Ectodermal cell (in vitro differentiated cells): Measurements from ENCODE around the gene AURKA.
"Not testable (repeated sequence)": the region's sequence is repeated elsewhere in the genome, so short reads cannot be mapped to it uniquely, and the experiment has no call there.

Experiments used
- H3K27ac ChIP-seq: 2 replicates; pipeline ENCODE4 v1.7.0; 2013; ENCODE audit warnings: mild to moderate bottlenecking, low read depth, low read length; ENCODE audit not compliant: insufficient read depth, poor library complexity, severe bottlenecking
- H3K27me3 ChIP-seq: 2 replicates; pipeline ENCODE4 v1.7.0; 2013; ENCODE audit warnings: mild to moderate bottlenecking, low read length; ENCODE audit not compliant: insufficient read depth, control insufficient read depth, poor library complexity, severe bottlenecking
- H3K36me3 ChIP-seq: one replicate; pipeline ENCODE4 v1.7.0; 2013; ENCODE audit warnings: low read length; ENCODE audit not compliant: control insufficient read depth, insufficient read depth
- H3K4me1 ChIP-seq: one replicate; pipeline ENCODE4 v1.7.0; 2013; ENCODE audit warnings: low read length; ENCODE audit not compliant: control insufficient read depth, insufficient read depth
- H3K4me3 ChIP-seq: 2 replicates; pipeline ENCODE4 v1.7.0; 2013; ENCODE audit warnings: low read depth, low read length, control low read depth; ENCODE audit not compliant: insufficient read depth
- H3K9me3 ChIP-seq: 2 replicates; pipeline ENCODE4 v1.7.0; 2013; ENCODE audit warnings: mild to moderate bottlenecking, low read length, moderate library complexity; ENCODE audit not compliant: control insufficient read depth
- WGBS, 2 experiments: methylation state at CpG; one replicate each; pipeline ENCODE4 v1.1.7; 2013; ENCODE audit warnings: missing lambda C conversion rate in 2 of 2; 5-methylcytosine and 5-hydroxymethylcytosine counted together

AURKA gene

GRCh38 chr20:56392881-56393482 lies 967 bp upstream of the AURKA start:
- Histone ChIP-seq H3K4me1 (peaks cover 15% of the 10 kb centered on the region), H3K27me3 (no peaks in the 10 kb centered on the region), H3K27ac (peak overlapping the region; percentile 72), H3K36me3 (peaks cover 47% of the 10 kb centered on the region), H3K4me3 (peak overlapping the region; percentile 97), H3K9me3 (no peaks in the 10 kb centered on the region)
- WGBS, 2 experiments, result 7 to 8% methylated on average over 14 to 16 of the region's 18 CpGs

- Histone ChIP-seq H3K4me1 (peaks cover 15% of the 10 kb centered on the region), H3K27me3 (no peaks in the 10 kb centered on the region), H3K36me3 (peaks cover 38% of the 10 kb centered on the region), H3K27ac (peak overlapping the region; percentile 72), H3K9me3 (no peaks in the 10 kb centered on the region), H3K4me3 (peak overlapping the region; percentile 97)
- WGBS, 2 experiments, result 0% methylated on average over 29 of the region's 29 CpGs
Measured at GRCh38 chr20:56391596-56392131, 351 bp downstream of the AURKA start.

- 29% methylated on average over 10 of the region's 10 CpGs for WGBS, 2 experiments
- Histone ChIP-seq H3K27me3 (no peaks in the 10 kb centered on the region), H3K4me1 (peaks cover 15% of the 10 kb centered on the region), H3K4me3 (peak overlapping the region; percentile 97), H3K27ac (no peak overlapping the region), H3K9me3 (no peaks in the 10 kb centered on the region), H3K36me3 (peaks cover 36% of the 10 kb centered on the region)
Measured at GRCh38 chr20:56391037-56391436, 978 bp downstream of the AURKA start.

- not testable (repeated sequence) for H3K27ac ChIP-seq, H3K27me3 ChIP-seq, H3K4me3 ChIP-seq, H3K9me3 ChIP-seq
- H3K36me3 ChIP-seq, result peaks cover 36% of the 10 kb centered on the region
- H3K4me1 ChIP-seq, result peaks cover 15% of the 10 kb centered on the region
- 94 to 96% methylated on average over 9 of the region's 9 CpGs for WGBS, 2 experiments
Measured at GRCh38 chr20:56390396-56390795, 1.6 kb downstream of the AURKA start.

GRCh38 chr20:56389807-56390206 lies 2.2 kb downstream of the AURKA start:
- H3K27ac ChIP-seq, result no peak overlapping the region
- no peaks in the 10 kb centered on the region for H3K27me3 ChIP-seq
- WGBS, 2 experiments, result 92 to 95% methylated on average over 4 of the region's 4 CpGs
- no peak overlapping the region for H3K4me3 ChIP-seq
- peaks cover 15% of the 10 kb centered on the region for H3K4me1 ChIP-seq
- peaks cover 37% of the 10 kb centered on the region for H3K36me3 ChIP-seq
- no peaks in the 10 kb centered on the region for H3K9me3 ChIP-seq

GRCh38 chr20:56388882-56389281 lies 3.1 kb downstream of the AURKA start:
- WGBS, 2 experiments, result 83% methylated on average over 4 of the region's 4 CpGs
- H3K4me3 ChIP-seq, result no peak overlapping the region
- no peak overlapping the region for H3K27ac ChIP-seq
- no peaks in the 10 kb centered on the region for H3K27me3 ChIP-seq
- H3K4me1 ChIP-seq, result peaks cover 13% of the 10 kb centered on the region
- no peaks in the 10 kb centered on the region for H3K9me3 ChIP-seq
- H3K36me3 ChIP-seq, result peaks cover 43% of the 10 kb centered on the region

GRCh38 chr20:56386219-56386618 lies 5.8 kb downstream of the AURKA start:
- peaks cover 8% of the 10 kb centered on the region for H3K4me1 ChIP-seq
- H3K36me3 ChIP-seq, result peaks cover 58% of the 10 kb centered on the region
- 96% methylated on average over 6 of the region's 6 CpGs for WGBS, 2 experiments
- H3K27ac ChIP-seq, result no peak overlapping the region
- H3K9me3 ChIP-seq, result no peaks in the 10 kb centered on the region
- no peaks in the 10 kb centered on the region for H3K27me3 ChIP-seq
- H3K4me3 ChIP-seq, result no peak overlapping the region

- Histone ChIP-seq H3K36me3 (peaks cover 67% of the 10 kb centered on the region), H3K27ac (no peak overlapping the region)
- 90 to 92% methylated on average over 4 of the region's 4 CpGs for WGBS, 2 experiments
Measured at GRCh38 chr20:56385130-56385529, 6.9 kb downstream of the AURKA start.

GRCh38 chr20:56383334-56383733 lies 8.7 kb downstream of the AURKA start:
- Histone ChIP-seq H3K27me3 (no peaks in the 10 kb centered on the region), H3K9me3 (no peaks in the 10 kb centered on the region), H3K36me3 (peaks cover 55% of the 10 kb centered on the region), H3K4me3 (no peak overlapping the region), H3K4me1 (no peaks in the 10 kb centered on the region), H3K27ac (no peak overlapping the region)
- WGBS, 2 experiments, result 94 to 95% methylated on average over 8 of the region's 8 CpGs

More at GRCh38 chr20:56385130-56385529, 6.9 kb downstream of the AURKA start:
- no peaks in the 10 kb centered on the region for H3K9me3 ChIP-seq
- no peak overlapping the region for H3K4me3 ChIP-seq
- H3K27me3 ChIP-seq, result no peaks in the 10 kb centered on the region
- H3K4me1 ChIP-seq, result no peaks in the 10 kb centered on the region

GRCh38 chr20:56382696-56383095 lies 9.3 kb downstream of the AURKA start:
- Histone ChIP-seq H3K36me3 (peaks cover 58% of the 10 kb centered on the region), H3K27ac (no peak overlapping the region), H3K9me3 (no peaks in the 10 kb centered on the region), H3K4me3 (no peak overlapping the region), H3K27me3 (no peaks in the 10 kb centered on the region), H3K4me1 (no peaks in the 10 kb centered on the region)
- 90 to 93% methylated on average over 4 of the region's 4 CpGs for WGBS, 2 experiments
